Right renal cortex interstitium (tissue), 3 donors: ENCODE results near the gene OSER1. TPM values are rescaled to one million over a fixed set of nuclear protein-coding genes. Genes with fewer than 3 reads are reported as not detected.

Experiments
- DNase-seq, 3 donors: peaks; one replicate each; pipeline ENCODE4 v3.0.0-alpha.2; 2013; ENCODE audit warnings: low read depth in 3 of 3, low spot score in 2 of 3
- polyA plus RNA-seq, 3 donors: library from polyadenylated mRNA; unstranded; fragments of 120-200 nt; gene quantifications; one replicate each; pipeline ENCODE4 v1.2.1, GENCODE V29; 2013; ENCODE audit not compliant: insufficient read length in 3 of 3

Gene OSER1
- polyA plus RNA-seq, 3 donors: 54.4 to 58.1 (median 55.2) TPM

- DNase-seq: no peak
Observed at GRCh38 chr20:44181611-44182010, 29.0 kb downstream of the OSER1 start.

DNA sequence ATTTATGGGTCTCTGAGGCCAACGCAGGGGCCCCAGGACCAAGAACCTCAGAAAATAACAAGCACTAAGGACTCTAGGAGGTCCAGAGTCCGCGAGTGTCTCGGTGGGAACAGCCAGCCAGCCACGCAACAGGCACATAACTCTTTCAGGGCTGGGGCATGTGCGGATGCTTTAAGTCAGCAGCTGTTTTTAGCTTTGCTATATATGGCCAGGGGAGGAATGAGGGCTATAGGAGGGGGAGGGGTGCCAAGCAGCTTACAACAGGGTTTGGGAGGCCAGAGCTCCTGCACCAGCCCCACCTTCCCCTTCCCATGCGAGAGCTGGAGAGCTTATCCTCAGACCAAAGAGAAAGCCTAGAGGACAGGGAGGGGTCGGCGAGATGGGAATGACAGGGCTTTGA is 29.8 kb downstream of the OSER1 start:
- no peak for DNase-seq

DNA sequence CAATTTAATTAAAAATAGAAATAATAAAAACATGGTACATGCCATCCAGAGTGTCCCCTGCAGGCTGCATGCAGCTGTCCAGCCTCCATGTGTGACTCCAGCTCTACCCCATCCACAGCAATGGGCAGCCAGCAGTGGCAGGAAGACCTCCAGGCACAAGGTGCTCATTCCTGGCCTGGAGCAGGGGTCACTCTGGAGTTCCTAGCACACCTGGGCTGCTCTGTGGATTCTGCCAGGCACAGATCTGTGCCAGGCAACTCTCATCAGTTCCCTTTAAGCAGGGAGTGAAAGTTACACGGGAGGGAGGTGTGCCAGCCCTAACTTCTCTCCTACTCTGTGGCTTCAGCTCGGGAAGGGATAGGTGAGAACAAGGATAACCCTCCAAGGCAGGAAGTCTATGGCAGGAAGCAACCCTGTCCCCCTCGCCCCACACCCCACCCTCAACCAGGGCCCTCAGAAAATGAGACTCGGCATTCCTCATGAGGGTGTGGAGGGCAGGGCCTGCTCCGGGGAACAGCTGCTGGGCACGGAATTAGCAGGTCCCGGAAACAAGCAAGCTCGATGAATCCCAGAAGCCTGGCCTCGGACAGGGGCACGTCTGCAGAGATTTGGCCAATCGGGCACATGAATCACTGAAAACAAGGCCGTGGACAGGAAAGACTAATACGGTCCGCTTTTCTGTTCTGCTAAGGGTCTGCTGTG is 33.6 kb downstream of the OSER1 start:
- no peak for DNase-seq

DNA sequence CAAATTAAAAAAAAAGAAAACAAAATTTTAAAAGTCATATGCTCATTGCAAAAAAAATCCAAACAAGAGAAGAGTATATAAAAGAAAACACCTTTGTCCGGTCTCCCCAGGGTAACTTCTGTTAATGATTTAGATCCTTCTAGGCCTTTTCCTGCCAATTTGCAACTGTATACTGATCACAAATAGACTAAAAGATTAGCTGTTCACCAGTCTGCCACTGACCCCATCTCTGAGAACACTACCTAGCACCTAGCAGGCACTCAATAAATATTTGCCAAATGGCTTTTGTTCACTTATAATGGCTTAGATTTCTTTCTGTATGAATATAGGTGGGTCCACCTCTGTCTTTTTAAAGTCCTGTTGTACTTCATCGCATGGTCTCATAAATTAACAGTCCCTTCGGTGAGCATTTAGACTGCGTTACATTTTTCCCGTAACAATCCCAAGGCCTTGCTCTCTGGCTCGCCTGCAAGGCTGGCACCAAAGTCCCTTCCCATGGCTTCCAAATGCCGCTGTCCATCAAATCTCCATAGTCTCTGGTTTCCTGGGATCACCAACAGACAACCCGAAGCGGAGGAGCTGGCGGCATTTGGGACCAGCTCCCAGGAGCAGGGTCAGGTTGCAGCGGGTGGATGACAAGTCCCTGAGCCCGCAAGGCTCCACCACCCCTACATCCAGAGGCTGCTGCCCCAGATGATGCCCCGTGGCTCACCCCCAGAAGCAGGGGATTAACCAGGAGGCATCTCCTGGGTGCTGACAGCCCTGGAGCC is 35.4 kb downstream of the OSER1 start:
- DNase-seq: no peak

DNA sequence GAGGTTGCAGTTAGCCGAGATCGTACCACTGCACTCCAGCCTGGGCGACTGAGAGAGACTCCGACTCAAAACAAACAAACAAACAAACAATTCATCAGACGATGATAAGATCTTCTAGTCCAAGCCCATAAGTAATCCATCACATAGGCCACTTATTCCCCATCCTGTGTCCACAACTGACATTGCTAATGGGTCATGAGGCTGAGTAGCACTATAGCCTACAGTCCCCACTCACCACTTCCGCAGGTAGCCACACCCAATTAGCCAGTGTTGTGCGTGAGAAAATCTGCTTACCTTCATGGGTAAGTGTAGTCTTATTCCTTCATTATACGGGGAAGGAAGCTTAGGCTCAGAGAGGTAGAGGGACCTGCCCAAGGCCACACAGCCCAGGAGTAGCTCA is 36.7 kb downstream of the OSER1 start:
- no peak for DNase-seq

DNA sequence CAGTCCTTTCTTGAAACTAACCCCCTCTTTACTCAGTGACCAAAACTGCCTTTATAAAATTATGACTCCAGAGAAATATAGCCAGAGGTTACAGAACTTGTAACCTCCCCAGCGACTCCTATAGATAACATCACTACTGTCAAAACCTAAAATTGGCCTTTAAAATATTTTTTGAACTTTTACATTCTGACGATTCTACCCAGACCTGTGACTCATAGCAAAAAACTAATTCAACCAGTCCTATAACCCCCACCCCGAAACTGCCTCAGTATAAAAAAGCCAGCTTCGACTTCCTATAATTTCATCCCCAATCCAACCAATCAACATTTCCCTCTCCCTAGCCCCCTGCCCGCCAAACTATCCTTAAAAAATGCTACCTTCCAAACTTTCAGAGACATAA is 37.5 kb downstream of the OSER1 start:
- DNase-seq: no peak

GRCh38 chr20:44172572-44172950 is 38.0 kb downstream of the OSER1 start:
- DNase-seq: no peak

- no peak for DNase-seq
Observed at GRCh38 chr20:44171775-44172571, 38.6 kb downstream of the OSER1 start.

GRCh38 chr20:44170816-44171410 is 39.7 kb downstream of the OSER1 start:
- DNase-seq: no peak

- DNase-seq: no peak
Observed at GRCh38 chr20:44167736-44168135, 42.8 kb downstream of the OSER1 start.

GRCh38 chr20:44166477-44166876 is 44.1 kb downstream of the OSER1 start:
- no peak for DNase-seq

DNA sequence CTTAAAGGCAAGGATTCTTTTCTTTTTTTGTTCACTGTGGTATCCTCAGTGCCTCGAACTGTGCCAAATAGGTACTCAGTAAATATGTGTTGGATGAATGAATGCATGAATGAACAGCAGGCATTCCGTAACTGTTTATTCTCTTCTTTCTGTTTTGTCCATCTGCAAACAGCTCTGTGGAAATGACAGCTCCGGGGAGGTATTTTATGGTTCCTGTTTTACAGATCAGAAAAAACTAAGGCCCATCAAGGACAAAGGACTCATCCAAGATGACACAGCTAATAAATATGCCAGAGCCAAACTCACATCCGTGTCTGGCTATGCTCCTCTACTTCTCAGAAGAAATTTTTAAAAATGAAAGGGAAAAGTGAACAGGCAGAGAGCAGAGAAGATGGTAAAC is 44.6 kb downstream of the OSER1 start:
- DNase-seq: no peak

DNA sequence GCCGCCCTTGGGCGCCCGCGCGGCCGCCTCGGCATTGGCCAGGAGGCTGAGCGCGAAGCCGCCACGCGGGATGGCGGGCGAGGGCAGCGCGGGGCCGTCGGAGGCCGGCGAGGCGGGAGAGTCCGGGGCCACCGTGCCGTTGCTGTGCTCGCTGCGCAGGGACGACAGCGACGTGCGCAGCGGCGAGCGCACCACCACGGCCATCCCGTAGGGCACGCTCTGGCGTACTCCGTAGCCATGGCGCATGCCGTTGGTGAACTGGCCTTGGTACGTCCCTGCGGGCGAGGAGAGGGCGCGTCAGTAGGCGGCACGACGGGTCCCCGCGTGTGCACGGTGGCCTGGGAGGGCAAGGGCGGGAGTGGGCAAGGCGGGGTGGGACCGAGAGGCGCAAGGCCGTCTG is 50.4 kb downstream of the OSER1 start:
- no peak for DNase-seq

DNA sequence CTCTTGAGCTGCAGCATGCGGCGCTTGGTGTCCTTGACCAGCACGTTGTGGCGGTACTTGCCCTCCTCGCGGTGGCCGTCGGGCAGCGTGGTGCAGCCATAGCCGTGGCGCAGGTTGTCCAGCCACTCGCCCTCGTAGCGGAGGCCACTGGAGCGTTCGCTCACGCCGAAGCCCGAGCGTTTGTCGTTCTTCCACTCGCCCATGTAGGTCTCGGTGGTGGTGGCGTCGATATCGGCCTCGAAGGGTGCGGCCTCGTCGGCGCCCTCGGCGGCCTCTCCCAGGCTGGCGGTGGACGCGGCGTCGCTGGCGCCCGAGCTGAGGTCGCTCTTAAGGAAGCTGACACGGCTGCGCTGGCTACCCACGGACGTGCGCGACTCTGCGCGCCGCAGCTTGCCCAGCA is 50.9 kb downstream of the OSER1 start:
- no peak for DNase-seq

DNA sequence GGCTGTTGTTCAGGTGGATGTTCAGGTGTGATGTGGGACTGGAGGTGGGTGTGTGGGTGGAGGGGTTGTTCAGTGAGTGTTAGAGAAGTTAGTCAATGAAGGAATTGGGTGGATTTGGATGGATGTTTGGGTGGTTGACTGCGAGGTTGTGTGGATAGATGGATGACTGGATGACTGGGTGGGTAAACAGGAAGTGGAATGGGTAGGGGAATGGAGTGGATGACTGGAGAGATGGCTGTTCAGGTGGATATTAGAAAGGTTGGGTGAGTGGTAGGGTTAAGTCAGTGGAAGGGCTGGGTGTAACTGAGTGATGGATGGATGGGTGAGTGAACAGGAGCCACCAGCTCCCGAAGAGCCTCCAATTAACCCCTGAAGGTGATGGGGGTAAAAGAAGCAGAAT is 51.4 kb downstream of the OSER1 start:
- no peak for DNase-seq

- DNase-seq: no peak
Observed at GRCh38 chr20:44157061-44157460, 53.5 kb downstream of the OSER1 start.

GRCh38 chr20:44154521-44155001 is 56.0 kb downstream of the OSER1 start:
- DNase-seq: no peak

GRCh38 chr20:44153636-44154043 is 56.9 kb downstream of the OSER1 start:
- DNase-seq: no peak

- DNase-seq: no peak
Observed at GRCh38 chr20:44151621-44152416, 58.8 kb downstream of the OSER1 start.

GRCh38 chr20:44146272-44146671 is 64.3 kb downstream of the OSER1 start:
- no peak for DNase-seq
